Measurements from ENCODE around the gene ADCY7.

ADCY7 gene

DNA sequence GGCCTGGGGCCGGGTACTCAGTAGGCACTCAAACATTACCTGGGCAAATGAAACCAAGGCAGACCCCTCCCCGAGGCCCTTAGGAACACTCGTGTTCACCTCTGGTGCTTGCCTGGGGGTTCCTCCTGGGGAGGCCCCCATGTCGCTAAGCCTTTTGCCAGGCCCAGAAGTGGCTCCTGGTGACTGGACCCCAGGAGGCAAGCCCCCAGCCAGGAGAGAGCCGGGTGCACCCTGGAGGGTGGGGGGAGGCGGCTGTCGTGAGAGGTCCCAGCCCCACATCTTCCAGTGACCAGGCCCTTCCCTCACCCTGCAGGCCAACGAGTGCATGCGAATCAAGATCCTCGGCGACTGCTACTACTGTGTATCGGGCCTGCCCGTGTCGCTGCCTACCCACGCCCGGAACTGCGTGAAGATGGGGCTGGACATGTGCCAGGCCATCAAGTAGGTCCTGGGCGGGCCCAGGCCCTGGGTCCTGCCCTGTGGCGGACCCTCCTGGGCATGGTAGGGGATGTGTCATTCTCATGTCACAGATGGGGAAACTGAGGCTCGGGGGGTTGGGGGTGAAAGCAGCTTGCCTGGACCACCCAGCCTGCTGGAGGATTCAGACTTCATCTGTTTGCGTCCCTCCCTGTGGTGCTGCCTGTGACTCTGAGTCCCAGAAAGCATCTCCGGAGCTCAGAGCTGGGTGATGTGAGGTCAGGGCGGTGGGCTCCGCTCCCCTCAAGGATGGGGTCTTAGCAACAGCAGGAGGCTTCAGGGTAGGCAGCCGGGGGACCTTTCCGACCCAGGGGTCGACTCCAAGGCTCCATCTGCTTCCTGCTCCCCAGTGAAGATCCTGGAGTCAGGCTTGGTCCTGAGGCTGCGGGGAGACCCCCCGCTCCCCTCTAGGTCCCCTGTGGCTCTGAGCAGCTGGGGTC lies 32.5 kb downstream of the ADCY7 start:
- DNase-seq (ENCODE audit: low read depth) = no peak

DNA sequence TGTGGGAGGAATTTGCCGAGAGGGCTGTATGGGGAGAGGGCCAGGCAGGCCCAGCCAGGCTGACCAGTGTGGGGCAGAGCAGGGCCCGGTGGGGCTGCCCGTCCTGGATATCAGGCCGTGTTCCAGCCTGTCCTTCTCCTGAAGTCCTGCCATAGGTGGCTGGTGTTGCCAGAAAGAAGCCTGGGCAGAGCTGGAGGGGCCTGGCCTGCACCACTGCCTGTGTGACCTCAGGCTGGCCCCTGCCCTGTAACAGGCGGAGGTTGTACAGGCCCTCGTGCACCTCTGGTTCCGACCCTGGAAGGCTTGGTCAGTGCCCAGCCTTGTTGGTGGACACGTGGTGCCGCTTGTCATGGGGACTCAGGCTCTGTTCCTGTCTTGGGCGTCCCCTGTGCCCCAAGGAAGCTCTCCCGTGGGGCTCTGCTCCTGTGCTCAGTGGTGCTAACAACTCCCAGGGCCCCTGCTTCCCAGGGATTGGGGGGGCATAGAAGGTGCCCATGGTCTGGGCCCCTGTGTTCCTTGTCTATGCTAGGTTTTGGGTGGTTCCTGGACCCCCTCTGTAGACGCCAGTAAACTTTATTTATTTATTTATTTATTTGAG lies 33.3 kb downstream of the ADCY7 start:
- DNase-seq (ENCODE audit: low read depth) = no peak

DNA sequence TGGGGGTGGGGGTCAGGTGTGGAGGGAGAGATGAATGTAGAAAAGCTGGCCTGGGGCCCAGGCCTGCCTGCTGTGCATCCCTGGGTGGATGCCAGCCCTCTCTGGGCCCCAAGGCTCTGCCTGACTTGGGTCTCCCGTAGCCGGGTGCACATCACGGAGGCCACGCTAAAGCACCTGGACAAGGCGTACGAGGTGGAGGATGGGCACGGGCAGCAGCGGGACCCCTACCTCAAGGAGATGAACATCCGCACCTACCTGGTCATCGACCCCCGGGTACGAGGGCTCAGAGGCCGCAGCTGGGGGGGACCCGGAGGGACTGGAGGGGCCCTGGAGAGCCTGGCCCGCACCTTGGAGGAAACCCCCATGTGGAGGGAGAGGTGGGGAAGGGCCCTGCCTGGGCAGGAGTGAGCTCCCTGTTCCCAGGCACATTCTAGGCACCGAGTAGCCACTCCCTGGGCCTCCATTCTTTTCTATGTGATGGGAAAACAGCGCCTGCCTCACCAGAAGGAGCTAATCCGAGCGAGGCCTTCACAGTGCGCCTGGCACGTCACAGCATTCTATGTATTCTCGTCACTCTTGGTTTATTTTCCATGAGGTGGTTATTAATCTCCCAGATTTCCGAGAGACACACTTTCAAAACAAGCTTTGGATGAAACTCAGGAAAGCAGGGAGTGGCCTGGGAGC lies 34.7 kb downstream of the ADCY7 start:
- DNase-seq (ENCODE audit: low read depth) = peak; percentile 56

DNA sequence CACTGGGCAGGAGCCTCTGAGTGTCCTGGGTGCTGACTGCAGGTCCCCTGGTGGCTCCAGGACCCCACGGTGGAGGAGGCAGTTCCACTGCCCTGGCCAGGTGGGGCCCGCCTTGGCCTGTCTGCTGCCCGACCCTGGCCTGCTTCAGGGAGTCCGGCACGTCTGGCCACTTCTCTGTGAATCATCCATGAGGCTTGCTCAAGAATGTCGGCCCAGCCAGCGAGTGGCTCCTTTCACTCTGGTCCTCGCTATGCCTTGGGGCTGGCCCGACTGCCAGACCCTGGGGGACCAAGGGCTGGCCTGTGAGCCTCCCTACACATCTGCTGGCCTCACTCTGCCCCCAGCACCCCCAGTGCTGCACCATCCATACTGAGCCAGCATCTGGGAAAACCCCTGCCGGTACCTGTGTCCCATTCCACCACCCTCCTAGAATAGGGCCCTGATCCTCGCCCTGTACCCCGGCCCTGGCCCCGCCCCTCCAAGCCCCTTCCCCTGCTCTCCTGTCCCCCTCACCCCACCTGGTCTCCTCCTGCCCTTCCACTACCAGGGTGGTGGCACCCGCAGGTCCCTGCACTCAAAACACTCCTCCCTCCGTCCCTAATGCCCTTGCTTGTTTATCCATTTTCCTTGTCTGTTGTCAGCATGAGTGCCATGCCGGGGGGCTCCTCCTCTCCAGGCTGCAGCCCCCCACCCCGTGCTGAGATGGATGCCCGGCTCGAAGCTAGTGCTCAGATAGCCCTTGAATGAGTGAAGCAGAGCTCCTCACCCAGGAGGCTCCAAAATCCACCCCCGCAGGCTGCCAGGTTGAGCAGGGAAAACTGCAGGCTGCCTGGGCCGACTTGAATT lies 35.5 kb downstream of the ADCY7 start:
- DNase-seq (ENCODE audit: low read depth) = peak; percentile 71

DNA sequence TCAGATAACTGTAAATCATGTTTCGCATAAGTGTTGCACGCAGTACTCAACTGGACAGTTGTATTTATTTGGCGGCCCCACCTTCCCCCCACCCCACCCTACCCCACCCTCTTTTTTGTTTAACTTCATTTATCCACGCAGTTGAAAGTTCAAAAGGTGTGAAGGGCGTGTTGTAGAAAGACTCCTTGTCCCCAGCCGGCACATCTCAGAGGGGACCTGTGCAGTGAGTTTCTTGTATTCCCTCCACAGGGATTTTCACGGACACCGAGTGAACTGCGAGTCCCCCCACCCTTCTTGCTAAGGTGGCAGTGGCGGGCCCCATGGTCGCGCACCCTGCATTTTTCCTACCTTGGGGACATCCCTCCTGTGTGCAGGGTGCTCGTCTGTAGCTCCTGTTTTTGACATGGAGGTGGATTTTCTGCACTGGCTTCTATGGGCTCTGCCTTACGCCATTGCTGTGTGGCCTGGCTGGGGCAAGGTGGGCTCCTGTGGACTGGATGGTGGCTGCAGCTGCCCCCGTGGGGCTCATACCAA lies 36.2 kb downstream of the ADCY7 start:
- DNase-seq (ENCODE audit: low read depth) = no peak

DNA sequence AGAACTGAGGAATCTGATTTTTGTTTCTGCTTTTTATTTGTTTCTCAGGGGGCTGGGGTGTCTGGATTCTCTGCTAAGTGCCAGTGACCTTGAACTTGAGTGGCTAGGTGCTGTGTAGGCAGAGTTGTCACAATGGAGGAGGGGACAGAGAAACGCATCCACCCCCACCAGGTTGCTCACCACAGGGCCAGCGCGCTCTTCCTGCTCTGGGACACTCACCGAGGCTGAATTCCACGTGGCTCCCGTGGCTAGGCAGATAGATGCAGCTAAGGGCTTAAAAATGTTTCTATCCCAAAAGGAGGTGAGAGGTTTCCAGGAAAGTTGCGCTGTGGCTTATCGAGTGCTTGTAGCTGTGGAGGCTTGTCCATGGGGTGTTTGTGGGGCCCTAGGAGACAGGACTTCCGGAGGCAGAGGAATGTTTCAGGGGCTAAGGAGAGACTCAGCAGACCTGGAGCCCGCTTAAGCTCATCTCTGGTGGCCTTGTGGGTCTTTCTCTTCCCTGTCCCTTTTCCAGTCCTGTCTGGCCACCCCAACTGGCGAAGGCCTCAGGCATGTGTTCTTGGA lies 36.8 kb downstream of the ADCY7 start:
- DNase-seq (ENCODE audit: low read depth) = no peak

DNA sequence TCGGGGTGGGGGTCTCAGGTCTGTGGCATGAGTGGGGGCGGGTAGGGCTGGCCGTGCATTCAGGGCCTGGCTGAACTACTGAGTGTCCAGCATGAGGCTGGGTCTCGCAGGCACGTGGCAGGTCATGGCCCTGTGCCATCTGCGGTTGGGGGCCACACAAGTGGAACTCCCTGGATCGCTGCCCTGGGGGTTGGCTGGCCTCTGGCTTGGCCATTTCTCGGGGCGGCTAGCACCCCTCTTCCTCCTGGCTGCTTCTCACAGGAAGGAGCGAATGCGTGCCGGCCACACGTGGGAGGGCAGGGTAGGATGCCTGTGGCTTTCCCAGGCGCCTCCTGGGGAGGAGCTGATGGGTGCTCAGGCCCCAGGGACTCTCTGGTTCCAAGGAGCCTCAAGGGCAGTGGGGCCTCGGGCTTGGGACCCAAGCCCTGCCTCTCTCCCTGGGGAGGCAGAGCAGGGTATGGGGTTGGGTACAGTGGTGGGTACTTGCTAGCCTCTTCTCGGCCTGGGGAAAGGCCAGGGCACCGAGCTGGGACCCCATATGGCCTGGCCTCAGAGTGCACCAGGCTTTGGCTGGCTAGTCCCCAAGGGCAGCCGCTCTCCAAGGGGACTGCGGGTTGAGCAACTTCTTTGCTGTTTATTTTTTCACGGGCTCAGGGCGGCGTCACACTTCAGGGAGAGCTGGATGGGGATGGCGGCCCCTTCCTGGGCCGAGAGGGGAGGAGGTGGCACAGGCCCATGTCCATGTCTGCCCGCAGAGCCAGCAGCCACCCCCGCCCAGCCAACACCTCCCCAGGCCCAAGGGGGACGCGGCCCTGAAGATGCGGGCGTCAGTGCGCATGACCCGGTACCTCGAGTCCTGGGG lies 37.5 kb downstream of the ADCY7 start:
- DNase-seq (ENCODE audit: low read depth) = peak; percentile 55

DNA sequence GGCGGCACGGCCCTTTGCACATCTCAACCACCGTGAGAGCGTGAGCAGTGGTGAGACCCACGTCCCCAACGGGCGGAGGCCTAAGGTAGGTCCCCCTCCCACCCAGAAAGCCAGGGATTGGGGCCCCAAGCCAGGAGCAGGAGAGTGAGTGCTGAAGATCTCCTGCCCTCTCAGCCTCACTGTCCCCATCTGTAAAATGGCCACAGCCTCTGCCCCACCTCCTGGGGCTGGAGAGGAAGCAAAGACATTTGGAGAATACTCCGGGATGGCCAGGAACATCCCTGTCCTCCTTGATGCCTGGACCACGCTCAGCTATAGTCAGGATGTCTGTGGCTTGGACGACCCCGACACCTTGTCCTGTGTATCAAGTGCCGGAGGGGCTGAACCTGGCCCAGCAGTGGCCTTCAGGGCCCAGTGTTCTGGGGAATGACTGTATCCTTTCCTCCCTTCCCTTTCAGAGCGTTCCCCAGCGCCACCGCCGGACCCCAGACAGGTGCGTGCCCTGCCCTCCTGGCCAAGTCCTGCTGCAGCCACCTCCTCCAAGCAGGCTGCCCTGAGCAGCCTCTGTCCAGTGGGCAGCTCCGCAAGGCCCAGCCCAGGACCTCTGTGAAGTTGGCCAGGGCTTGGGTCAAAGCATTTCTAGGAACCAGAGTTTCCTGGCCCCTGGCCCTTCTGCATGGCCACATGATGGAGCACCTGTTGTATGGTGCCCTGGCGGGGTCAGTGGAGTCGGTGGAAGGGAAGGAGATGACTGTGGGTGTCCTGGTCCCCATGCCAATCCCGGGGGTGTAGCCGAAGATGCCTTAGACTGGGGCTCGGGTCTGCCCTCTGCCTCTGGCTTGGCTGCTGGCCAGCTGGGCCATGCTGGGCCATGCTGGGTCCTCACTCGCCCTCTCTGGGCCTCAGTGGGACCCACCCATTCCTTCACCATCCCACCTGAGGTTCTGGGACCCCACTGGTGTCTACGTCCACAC lies 38.4 kb downstream of the ADCY7 start:
- no peak for DNase-seq (ENCODE audit: low read depth)

DNA sequence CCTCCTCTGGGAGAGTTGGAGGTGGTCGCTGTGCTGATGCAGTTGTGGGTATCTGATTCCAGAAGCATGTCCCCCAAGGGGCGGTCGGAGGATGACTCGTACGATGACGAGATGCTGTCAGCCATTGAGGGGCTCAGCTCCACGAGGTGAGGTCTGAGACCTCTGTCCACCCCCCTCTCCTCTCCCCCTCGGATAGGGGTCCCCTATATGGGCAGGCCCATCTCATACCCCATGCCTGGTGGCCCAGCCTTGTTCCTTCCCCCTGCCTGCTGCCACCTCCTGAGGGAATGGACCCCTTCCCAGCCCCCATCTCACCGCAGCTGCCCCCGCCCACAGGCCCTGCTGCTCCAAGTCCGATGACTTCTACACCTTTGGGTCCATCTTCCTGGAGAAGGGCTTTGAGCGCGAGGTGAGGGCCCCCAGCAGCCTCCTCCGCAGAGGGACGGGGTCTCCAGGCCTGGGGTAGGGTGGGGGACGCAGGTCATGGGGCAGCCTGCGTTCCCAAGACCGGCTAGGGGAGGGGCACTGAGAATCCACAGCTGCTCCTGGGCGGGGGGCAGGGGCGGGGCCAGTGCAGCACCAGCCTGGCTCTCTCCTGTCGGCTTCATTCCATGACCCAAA lies 39.2 kb downstream of the ADCY7 start:
- no peak for DNase-seq (ENCODE audit: low read depth)

DNA sequence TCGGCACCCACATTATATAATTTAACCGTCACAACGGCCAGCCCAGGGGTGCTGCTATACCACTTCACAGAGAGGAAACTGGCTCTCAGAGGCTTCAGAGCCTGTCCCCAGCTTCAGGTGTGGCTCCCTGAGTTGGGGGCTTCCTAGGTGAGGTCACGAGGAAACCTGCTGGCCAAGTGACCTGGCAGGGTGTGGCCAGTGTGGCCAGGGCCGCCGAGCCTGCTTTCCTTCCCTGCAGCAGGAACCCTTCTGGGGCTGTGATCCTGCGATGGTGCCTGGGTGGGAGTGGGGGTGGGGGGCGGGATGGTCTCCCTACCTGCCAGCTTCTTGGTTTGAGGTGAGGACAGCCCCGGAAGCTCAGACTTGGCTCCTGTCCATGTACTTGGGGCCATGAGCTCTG lies 39.9 kb downstream of the ADCY7 start:
- DNase-seq (ENCODE audit: low read depth) = no peak

DNA sequence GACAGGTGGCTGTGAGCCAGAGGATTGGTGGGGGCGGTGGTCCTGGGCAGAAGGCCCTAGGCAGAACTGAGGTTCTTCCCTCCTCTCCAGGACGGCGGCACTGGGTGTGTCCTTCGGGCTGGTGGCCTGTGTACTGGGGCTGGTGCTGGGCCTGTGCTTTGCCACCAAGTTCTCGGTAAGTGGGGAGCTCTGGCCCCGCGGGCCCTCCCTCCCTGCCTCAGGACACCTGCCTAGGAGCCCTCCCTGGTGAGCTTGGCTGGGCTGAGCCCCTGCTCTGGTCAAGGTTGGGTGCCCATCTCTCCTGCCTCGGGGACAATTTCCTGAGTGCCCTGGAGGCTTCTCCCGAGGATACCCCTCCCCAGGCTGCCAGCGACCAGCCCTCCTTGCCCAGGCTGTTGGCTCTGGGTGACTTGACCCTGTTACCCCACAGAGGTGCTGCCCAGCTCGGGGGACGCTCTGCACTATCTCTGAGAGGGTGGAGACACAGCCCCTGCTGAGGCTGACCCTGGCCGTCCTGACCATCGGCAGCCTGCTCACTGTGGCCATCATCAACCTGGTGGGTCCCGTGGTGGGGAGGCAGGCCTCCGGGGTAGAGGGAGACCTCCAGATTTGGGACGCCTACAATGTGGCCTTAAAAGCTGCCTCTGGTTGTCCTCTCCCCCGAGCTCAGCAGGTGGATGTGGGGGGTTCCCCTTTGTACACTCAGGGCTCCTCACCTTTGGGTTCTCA lies 42.0 kb downstream of the ADCY7 start:
- no peak for DNase-seq (ENCODE audit: low read depth)

DNA sequence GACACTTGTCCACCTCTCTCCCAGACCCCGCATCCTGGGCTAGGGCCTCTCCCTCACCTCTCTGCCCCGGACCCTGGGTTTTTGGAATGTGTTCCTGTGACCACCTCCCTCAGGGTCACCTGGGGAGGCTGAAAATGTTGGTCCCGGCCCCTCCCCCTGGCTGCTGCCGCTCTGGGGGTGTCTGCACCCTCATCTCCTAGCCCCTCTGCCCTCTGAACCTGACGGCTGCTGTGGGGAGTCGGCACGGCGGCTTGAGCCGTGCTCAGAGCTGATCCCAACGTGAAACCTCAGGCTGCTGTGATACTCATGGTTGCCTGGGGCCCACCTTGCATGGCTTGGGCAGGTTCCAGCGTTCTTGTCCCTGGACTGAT lies 42.8 kb downstream of the ADCY7 start:
- DNase-seq (ENCODE audit: low read depth) = no peak

DNA sequence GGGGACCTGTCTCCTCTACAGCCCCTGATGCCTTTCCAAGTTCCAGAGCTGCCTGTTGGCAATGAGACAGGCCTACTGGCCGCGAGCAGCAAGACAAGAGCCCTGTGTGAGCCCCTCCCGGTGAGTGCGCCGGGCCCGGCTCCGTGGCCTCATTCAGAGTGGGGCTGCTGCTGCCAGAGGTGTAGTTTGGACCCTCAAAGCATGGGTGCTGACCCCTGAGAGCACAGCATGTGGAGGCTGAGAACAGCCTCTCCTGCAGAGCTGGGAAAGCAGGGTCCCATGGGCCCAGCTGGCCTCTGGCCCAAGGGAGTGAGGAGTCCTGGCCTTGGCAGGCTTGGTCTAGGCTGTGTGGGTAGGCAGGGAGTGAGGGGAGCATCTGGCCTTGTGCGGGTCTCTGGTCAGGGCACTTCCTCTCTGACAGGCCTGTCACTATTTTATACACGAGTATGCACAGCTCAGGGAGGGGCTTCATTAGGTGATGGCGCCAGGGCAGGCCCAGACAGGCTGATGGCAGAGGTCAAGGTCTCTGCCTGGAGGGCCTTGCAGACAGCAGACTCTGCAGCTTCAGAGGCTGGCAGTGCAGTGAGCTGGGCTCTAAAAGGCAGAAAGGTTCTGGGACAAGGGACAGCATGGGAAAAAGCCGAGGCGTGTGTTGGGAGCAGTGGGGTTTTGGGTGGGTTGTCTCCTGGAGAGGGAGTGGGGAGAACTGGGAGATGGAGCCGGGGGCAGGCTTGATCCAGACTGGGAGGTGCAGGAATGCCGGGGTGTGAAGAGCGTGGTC lies 43.4 kb downstream of the ADCY7 start:
- DNase-seq (ENCODE audit: low read depth) = no peak

DNA sequence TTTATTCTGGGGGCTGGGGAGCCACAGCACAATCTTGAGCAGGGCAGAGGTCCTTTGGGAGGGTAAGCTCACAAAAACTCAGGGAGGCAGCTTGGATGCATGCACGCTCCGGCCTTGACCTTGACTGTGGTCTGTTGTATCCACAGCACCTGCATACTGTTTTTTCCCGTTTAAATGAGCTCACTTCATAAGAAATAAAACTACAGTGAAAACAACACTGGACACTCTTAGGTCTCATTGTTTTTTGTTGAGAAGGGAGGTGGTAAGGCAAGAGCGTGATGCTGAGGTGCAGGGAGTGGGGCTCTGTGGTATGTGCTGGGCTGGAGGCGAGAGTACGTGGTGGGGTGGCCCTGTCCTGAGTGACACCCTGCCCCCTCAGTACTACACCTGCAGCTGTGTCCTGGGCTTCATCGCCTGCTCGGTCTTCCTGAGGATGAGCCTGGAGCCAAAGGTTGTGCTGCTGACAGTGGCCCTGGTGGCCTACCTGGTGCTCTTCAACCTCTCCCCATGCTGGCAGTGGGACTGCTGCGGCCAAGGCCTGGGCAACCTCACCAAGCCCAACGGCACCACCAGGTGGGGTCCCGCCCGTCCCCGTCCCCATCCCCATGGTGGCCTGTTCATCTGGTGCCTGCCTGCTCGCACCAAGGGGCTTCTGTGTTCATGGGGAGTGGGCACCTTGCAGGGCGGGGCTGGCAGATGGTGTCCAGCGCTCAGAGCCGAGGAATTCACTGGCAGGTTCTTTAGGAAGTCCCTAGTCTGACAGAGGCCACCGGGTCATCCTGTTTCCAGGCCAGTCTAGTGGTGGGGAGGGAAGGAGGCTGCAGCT lies 44.2 kb downstream of the ADCY7 start:
- DNase-seq (ENCODE audit: low read depth) = no peak

DNA sequence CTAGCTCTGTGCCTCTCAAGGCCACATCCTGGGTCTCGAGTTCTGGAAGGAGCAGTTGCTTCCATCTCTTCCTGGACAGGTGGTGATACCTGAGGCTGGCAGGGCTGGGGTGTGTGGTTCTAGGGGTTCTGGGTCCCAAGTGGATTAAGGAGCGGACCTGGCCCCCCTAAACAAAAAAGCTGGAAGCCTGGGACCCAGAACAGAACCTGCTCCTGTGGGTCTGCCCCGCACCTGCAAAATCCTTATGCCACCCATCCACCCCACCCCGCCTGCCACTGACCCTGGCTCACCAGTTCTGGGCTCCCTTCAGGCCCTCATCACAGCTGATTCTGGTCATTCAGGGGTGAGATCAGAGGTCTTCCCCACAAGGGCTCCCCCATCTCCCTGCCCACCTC lies 44.8 kb downstream of the ADCY7 start:
- DNase-seq (ENCODE audit: low read depth) = no peak

DNA sequence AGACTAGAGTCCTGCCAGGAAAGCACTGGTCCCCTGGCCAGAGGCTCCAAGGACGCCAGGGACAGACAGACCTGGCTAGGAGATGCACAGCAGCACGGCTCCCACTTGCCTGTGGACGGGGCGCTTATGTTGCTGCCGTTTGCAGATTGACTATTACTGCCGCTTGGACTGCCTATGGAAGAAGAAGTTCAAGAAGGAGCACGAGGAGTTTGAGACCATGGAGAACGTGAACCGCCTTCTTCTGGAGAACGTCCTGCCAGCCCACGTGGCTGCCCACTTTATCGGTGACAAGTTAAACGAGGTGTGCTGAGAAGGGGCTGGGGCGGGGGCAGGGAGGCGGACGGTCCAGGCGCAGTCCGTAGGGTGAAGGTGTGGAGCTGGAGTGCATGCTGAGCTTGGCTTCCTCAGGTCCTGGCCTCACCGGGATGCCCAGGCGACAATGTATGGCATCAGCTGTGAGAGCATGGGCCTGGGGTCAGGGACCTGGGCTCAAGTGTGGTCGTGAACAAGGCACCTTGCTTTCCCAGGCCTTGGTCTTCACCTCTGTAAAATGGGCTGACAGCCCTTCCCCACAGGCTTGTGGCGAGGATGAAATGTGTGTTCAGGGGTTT lies 45.6 kb downstream of the ADCY7 start:
- no peak for DNase-seq (ENCODE audit: low read depth)
